Hepatic stellate cell (primary cell): Measurements from ENCODE around the gene SLF2.
A peak's percentile ranks its signal among the peaks of the same experiment; 100 is the strongest.
"Not testable (repeated sequence)": the region's sequence is repeated elsewhere in the genome, so short reads cannot be mapped to it uniquely, and the experiment has no call there.

Experiments used
- DNase-seq: peaks from one replicate; pipeline ENCODE4 v3.0.0; 2011; ENCODE audit warnings: low spot score

The SLF2 gene

DNA sequence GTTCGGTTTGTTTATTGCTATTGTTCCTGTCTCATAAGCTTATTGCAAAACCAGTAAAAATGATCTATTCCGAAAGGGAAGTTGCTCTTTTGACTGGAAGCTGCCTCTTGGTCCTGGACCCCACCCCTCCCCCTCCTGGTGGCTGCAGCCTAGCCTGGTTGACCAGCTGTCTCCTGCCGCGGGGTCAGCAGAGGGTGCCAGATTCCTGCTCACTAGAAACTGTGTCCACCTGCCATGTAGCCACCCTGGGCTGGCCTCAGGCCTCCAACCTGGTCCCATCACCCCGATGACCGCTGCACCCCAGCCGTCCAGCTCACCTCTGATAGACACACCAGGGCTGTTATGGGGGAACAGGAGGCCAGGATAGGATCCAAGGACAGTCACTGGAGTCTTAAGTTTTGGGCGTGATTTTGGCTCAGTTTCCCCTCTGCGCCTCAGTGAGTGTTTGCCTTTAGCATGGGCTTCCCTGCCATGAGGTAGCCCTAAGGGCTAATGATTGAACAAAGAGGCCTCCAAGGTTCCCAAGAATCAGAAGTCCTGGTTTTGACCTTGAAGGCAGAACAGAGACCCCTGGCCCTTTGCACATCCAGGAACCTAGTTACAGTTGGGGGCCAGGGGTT, 32.9 kb upstream of the SLF2 start:
- no peak for DNase-seq

DNA sequence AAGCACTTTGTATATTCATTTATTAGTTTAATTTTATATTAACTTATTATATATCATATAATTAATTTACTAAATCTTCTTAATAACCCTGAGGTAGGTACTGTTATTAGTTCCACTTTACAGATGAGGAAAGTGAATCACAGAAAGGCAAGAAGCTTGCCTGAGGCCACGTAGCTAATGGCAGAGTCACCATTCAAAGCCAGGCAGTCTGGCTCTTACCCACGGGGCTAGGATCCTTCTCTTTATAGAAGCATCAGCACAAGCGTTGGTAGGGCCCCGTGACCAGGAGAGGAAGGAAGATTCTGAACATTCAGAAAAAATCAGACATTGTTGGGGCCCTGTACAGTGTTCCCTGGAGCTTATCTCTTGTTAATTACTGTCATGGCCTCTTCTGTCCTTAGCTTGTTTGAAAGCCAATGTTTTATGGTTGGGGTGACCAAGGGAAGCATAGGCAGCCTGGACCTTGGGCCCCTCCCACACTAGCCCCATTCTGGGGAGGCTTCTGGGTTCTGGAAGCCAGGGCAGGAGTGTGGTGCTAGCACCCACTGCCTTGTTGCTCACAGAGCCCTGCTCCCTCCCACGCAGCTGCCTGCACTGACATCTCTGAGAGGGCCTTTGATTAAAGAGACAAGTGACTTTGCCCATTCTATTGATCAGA, 31.1 kb upstream of the SLF2 start:
- peak; percentile 8 for DNase-seq

DNA sequence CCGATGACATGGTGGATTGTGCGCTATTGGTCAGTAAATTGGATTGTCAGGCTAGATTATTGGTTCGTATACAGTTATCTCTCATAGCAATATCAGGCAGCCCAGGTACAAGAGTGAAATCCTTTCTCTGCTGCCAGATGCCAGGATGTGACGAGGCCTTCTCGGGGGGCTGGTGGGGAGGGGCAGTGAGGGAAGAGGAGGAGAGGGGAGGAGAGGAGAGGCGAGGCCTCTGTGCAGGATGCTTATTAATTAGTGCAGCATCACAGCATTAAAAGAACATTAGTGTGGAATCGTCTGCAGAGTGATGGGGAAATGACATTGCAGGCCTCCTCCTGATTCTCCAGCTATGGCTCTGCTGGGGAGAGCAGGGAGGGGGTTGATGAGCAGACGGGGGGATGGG, 30.5 kb upstream of the SLF2 start:
- DNase-seq = no peak

- peak; percentile 84 for DNase-seq
Measured at GRCh38 chr10:100882671-100883311, 30.0 kb upstream of the SLF2 start.

DNA sequence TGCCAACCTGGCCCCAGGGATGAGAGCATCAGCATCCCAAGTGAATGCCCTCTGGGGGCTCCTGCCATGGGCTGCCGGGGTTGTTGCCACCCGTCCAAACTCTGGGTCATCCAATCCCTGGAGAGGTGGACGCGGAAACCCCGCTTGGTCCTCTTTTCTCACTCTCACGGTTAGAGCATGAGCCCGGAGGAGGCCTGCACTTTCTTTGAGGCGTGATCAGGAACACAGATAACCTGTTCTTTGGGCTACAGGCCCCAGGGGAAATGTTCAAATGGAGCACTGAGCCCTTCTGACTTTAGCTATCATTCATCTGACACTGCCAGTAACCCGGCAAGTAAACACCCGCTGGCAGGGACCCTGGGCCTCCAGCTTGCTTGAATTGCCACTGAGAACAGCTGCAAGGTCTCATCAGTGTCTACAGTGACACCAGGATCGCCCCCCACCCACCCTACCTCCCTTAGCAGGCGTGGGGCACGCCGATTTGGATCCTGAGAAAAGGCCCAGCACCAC, 29.4 kb upstream of the SLF2 start:
- DNase-seq = no peak

DNA sequence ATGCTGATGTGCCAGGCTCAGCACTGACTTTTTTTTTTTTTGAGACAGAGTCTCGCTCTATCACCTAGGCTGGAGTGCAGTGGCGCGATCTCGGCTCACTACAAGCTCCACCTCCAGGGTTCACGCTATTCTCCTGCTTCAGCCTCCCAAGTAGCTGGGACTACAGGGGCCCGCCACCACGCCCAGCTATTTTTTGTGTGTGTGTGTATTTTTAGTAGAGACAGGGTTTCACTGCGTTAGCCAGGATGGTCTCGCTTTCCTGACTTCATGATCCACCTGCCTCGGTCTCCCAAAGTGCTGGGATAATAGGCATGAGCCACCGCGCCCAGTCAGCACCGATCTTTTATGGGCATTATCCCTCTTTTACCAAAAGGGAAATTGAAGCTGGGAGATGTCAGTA, 27.2 kb upstream of the SLF2 start:
- not testable (repeated sequence) for DNase-seq

- DNase-seq = no peak
Measured at GRCh38 chr10:100886091-100886490, 26.7 kb upstream of the SLF2 start.

GRCh38 chr10:100886521-100886920, 26.2 kb upstream of the SLF2 start:
- DNase-seq = no peak

- no peak for DNase-seq
Measured at GRCh38 chr10:100886963-100887362, 25.8 kb upstream of the SLF2 start.

GRCh38 chr10:100887761-100888296, 24.9 kb upstream of the SLF2 start:
- DNase-seq = no peak

- no peak for DNase-seq
Measured at GRCh38 chr10:100888957-100889356, 23.8 kb upstream of the SLF2 start.

DNA sequence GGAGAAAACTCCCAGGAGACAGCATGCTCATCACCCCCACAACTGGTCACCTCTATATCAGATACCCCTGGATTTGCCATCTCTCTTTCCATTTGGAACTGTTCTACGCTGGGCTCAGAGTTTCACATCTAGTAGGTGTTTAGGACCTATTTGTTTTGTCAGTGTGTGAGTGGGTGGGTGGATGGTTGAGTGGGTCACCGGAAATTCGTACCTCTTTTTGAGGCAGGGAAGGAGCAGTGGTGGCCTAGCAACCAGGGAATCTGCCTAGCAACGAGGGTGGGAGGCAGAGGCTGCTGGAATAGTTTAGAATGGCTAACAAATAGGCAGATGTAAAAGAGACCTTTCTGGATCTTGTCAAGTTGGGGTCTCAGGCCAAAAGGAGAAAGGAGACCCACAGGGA, 23.2 kb upstream of the SLF2 start:
- no peak for DNase-seq

DNA sequence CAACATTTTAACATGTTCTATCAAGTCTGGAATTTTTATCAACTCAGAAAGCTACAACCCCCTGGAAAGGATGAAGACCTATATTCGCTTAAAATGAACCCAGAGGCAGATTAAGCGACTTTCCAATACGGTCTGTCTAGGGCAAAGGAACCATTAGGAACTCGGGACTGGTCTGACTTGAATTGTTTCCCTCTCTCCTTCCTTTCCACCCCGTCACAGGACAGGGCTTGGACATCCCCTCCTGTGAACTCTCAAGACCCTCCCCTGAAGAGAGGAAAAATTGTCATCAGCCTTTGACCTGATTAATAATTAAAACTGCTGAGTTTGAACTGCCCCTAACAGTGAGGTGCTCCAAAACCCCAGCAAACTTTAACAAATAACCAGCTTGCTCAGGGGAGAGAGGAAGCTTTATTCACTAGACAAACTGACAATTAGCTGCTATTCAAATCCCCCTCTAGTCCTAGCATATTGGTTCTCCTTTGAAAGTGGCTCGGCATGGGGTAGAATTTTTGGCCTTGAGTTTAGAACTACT, 22.6 kb upstream of the SLF2 start:
- no peak for DNase-seq

DNA sequence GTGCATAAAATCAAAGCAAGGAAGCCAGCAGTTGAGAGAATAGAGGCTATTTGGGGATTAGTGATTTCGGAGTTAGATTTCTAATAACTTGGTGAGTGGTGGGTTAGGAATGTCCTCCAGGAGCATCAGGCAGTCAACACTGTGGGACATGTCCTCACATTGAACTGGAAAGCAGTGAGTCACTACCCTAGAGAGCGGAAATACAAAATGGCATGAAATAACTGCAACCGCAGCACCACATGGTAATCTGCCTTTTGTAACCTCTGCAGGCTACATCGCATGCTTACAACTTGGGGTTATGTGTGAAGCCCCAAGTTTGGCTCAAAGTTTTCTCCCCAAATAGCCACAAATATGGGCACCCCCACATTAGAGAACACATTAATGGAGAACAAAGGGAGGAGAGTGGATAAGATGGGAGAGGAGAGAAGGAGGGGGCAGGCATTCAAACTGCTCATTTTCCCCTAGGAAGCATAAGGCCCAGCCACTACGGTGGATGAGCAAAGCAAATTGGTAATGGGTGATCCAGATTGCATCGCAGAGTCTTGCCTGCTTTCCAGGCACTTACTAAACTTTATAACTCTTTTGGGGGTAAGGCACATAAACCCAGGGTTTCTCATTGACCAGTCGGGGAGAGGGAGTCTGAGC, 22.0 kb upstream of the SLF2 start:
- DNase-seq = peak; percentile 86

DNA sequence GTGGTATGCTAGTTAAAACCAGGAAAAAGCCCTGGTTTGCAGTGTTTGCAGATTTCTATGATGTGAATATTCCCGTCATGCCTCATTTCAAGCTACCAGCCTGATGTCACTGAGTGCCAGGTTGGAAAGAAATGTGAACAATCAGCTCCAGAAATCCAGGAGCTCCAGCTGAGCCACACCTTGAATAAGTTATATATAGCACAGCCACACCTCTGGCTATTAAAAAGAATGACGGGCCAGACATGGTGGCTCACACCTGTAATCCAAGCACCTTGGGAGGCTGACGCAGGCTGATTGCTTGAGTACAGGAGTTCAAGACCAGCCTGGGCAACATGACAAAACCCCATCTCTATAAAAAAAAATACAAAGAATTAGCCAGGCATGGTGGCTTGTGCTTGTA, 18.7 kb upstream of the SLF2 start:
- no peak for DNase-seq

DNA sequence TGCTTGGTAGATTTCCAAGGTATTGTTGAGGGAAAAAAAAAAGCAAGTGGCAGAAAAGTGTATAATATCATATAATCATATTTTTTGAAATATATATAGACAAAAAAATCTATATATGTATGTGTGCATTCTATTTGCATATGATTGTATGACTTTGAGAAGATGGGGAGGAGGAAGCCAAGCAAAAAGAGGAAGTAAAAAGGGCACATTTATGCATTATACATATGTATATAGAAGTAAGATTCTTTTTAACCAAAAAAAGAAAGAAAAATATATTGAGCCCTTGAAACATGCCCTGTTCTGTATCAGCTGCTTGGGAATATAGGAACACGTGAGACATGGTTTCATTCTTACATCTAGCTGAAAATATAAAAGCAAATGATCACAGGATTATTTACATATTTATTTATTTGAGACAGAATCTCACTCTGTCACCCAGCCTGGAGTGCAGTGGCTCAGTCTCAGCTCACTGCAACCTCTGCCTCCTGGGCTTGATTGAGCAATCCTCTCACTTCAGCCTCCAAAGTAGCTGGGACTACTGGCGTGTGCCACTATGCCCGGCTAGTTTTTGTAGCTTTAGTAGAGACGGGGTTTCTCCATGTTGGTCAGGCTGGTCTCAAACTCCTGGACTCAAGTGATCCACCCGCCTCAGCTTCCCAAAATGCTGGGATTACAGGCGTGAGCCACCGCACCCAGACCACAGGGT, 18.0 kb upstream of the SLF2 start:
- no peak for DNase-seq

DNA sequence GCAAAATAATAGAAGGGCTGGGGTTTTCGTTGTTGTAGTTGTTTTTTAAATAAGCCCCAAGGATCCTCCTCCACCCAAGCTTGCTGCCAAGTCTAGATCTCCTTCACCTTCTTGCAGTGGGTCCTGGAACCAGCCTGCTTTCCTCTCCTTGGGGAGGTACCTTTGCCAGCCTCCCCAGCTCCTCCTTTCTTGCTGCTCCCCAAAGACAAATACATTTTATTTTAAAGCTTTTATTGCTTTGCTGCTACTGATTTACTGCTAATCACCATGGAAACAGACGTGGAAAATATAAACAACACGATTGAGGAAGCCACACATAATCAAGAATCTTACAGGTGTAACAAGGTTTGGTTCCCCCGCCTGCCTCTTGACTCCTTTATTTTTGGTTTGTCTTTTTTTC, 17.4 kb upstream of the SLF2 start:
- no peak for DNase-seq

GRCh38 chr10:100895896-100896295, 16.9 kb upstream of the SLF2 start:
- DNase-seq = no peak

GRCh38 chr10:100896876-100897461, 15.8 kb upstream of the SLF2 start:
- no peak for DNase-seq

DNA sequence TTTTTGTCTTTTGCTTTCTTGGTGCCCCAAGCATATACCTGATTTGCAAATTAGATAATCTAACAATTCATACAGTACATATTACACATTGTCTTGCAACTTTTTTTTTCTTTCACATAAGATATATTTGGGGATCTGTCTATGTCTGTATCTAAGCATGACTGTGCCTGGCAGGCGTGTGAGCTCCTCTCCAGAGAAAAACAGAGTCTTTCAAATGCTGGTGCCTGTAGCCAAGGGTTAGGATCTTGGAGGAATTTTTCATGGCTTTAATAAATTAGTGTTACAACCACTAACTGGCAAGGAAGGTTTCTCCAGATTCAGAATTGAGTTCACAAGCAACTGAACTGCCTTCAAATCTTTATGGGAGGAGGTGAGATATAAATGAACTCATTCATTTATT, 14.8 kb upstream of the SLF2 start:
- DNase-seq = no peak

- no peak for DNase-seq
Measured at GRCh38 chr10:100899171-100899570, 13.6 kb upstream of the SLF2 start.
